Naive B cell (primary cell): ENCODE data around the gene RNF150. TPM values are rescaled to one million over a fixed set of nuclear protein-coding genes. Genes with fewer than 3 reads are reported as not detected.
"Not testable (repeated sequence)": the region's sequence is repeated elsewhere in the genome, so short reads cannot be mapped to it uniquely, and the experiment has no call there.

Source experiments
- ATAC-seq, 2 donors: fragments of 150-1000 bp; cut with Tn5 transposase; 2 replicates each; pipeline ENCODE4 v1.10.0; 2021; ENCODE audit warnings: low read depth in 2 of 2, mild to moderate bottlenecking in 2 of 2, moderate library complexity in 2 of 2
- DNase-seq: peaks from one replicate; pipeline ENCODE4 v3.0.0; 2022
- H3K27ac Mint-ChIP-seq, 6 donors: one replicate each; pipeline ENCODE4 v1.8.0; 2020 to 2022; ENCODE audit warnings: mild to moderate bottlenecking in 6 of 6, mixed read lengths in 6 of 6, moderate library complexity in 5 of 6, inconsistent platforms in 2 of 6
- H3K27me3 Mint-ChIP-seq, 3 donors: one replicate each; pipeline ENCODE4 v1.8.0; 2021 to 2022; ENCODE audit warnings: mixed read lengths in 3 of 3, mild to moderate bottlenecking in 1 of 3
- H3K36me3 Mint-ChIP-seq, 2 donors: one replicate each; pipeline ENCODE4 v1.8.0; 2020 to 2022; ENCODE audit warnings: mixed read lengths in 2 of 2, inconsistent platforms in 1 of 2, mild to moderate bottlenecking in 1 of 2
- H3K4me1 Mint-ChIP-seq, 3 donors: one replicate each; pipeline ENCODE4 v1.8.0; 2020 to 2022; ENCODE audit warnings: mixed read lengths in 3 of 3, inconsistent platforms in 1 of 3, mild to moderate bottlenecking in 1 of 3, moderate library complexity in 1 of 3
- H3K4me3 Mint-ChIP-seq, 8 donors: one replicate each; pipeline ENCODE4 v1.8.0; 2020 to 2022; ENCODE audit warnings: mild to moderate bottlenecking in 8 of 8, mixed read lengths in 8 of 8, moderate library complexity in 8 of 8, inconsistent platforms in 2 of 8
- H3K9me3 Mint-ChIP-seq, 7 donors: one replicate each; pipeline ENCODE4 v1.8.0; 2020 to 2022; ENCODE audit warnings: mixed read lengths in 7 of 7, mild to moderate bottlenecking in 5 of 7, inconsistent platforms in 2 of 7, moderate library complexity in 1 of 7
- polyA plus RNA-seq, 6 donors: library from polyadenylated mRNA; unstranded; fragments of 300-500 nt; fragmentation: Illumina TruSeq; gene quantifications; one replicate each; pipeline ENCODE4 v1.2.3, GENCODE V29; 2021; ENCODE audit warnings: low read depth in 6 of 6

Gene RNF150
- polyA plus RNA-seq, 6 donors from 2014 or later, result 0.15 TPM; not detected in 5

DNA sequence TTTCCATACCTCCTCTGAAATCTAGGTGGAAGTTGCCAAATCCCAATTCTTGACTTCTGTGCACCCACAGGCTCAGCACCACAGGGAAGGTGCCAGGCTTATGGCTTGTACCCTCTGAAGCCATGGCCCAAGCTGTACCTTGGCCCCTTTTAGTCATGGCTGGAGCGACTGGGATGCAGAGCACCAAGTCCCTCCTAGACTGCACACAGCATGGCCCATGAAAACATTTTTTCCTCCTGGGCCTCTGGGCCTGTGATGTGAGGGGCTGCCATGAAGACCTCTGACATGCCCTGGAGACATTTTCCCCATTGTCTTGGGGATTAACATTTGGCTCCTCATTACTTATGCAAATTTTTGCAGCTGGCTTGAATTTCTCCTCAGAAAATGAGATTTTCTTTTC, 82.3 kb downstream of the RNF150 start:
- not testable (repeated sequence) for ATAC-seq, H3K4me3 Mint-ChIP-seq, H3K27me3 Mint-ChIP-seq, H3K4me1 Mint-ChIP-seq, H3K36me3 Mint-ChIP-seq, H3K27ac Mint-ChIP-seq, DNase-seq
- H3K9me3 Mint-ChIP-seq, result peaks cover 4 to 25% (median 11%) of the 10 kb centered on the region in 7 donors

DNA sequence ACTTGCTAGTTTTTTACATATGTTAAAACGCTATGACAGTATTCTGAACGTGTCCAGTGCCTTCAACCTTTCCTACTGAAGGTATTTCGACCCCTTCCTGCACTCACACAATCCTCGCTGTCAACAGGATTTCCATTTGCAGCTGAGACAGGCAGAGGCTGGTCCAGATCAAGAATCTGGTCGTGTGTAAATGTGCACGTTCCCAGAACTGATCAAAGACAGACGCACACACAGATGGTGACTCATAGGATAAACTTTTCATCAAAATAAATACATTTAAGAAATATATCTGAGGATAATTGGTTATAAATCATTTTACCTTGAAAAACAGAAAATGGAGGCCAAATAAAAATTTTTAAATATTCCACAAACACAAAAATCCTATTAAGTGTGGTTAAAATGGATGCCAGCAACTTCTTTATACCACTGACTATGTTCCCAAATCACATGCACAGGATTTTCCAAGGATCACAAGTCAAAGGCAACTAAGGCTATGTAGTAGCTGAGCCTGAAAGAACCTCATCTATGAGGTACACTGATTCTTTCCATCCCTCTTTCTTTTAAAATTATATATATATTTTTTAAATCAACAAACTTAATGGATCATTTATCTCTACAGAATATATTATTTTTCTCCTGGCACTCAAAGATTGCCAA, 85.9 kb downstream of the RNF150 start:
- H3K36me3 Mint-ChIP-seq, result peaks cover 0 to 6% of the 10 kb centered on the region in 2 donors
- no peak for DNase-seq
- peaks cover 0 to 9% (median 0%) of the 10 kb centered on the region in 3 donors for H3K27me3 Mint-ChIP-seq
- ATAC-seq, result no peak
- H3K4me3 Mint-ChIP-seq, result no peak overlapping the region
- no peaks in the 10 kb centered on the region for H3K4me1 Mint-ChIP-seq
- no peak overlapping the region for H3K27ac Mint-ChIP-seq
- H3K9me3 Mint-ChIP-seq, result peaks cover 4 to 23% (median 11%) of the 10 kb centered on the region in 7 donors

DNA sequence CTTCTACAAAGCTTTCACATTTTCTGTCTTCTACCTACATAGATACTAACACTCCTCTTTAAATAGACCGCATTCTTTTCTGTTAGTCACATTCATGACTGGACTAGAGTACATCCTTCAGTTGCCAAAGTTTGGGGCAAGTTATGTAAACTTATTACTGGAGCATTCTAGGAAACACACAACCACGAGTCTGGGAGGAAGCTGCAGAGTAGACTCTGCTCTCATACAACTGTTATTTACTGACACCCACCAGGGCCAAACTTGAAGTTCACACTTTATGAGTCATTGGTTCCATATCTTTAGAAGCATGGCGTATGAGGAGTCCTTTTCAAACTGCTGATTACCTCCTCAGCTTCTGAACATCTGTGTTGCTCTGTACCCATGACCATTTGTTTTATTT, 87.0 kb downstream of the RNF150 start:
- DNase-seq (no peak), ATAC-seq (no peak)
- H3K27ac Mint-ChIP-seq, result no peak overlapping the region
- H3K27me3 Mint-ChIP-seq, result peaks cover 0 to 11% (median 0%) of the 10 kb centered on the region in 3 donors
- H3K4me1 Mint-ChIP-seq, result no peaks in the 10 kb centered on the region
- peaks cover 0 to 13% (median 5%) of the 10 kb centered on the region in 7 donors for H3K9me3 Mint-ChIP-seq
- no peak overlapping the region for H3K4me3 Mint-ChIP-seq
- peaks cover 0 to under 1% of the 10 kb centered on the region in 2 donors for H3K36me3 Mint-ChIP-seq

DNA sequence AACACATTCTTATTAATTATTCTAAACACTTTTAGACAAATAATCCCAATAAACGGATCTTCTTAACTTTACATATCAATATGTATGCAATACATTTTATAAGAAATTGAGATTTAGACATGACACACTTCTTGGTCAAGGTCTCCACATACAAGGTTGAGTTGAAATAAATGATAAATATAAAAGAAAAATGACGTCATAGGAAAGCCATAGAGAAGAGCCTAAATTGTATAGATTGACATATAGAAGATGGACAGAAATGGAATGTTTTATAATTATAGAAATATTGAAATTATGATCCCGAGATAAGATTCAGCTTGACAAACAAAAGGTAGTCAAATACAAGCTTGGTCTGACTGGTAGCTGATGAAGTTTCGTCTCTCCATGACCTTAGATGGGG, 87.4 kb downstream of the RNF150 start:
- H3K27ac Mint-ChIP-seq, result no peak overlapping the region
- no peaks in the 10 kb centered on the region for H3K4me1 Mint-ChIP-seq
- no peak overlapping the region for H3K4me3 Mint-ChIP-seq
- DNase-seq, result no peak
- ATAC-seq, result no peak
- H3K36me3 Mint-ChIP-seq, result no peaks in the 10 kb centered on the region
- peaks cover 0 to 11% (median 0%) of the 10 kb centered on the region in 3 donors for H3K27me3 Mint-ChIP-seq
- peaks cover 0 to 9% (median 3%) of the 10 kb centered on the region in 7 donors for H3K9me3 Mint-ChIP-seq

DNA sequence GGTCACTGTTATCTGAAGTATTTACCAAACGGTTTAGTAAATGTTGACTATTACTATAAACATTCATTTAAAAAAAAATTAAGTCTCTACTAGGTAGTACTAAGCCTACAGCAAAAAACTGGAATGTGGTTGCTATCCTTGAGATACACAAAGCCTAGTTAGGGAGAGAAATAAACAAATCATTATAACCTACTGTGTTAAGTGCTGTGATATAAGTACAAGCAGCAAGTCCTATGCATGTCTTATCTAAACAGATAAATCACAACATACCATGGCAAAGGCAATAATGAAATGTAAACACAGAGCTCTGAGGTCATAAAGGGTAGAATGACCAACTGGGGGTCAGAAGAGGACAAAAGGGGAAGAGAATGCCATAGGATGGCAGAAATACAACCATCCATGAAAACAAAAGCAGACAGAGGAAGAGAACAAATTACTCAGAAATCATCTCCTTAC, 92.2 kb downstream of the RNF150 start:
- Mint-ChIP-seq H3K36me3 (no peaks in the 10 kb centered on the region), H3K4me1 (no peaks in the 10 kb centered on the region), H3K27me3 (peaks cover 0 to 11% (median 7%) of the 10 kb centered on the region in 3 donors), H3K27ac (no peak overlapping the region), H3K4me3 (no peak overlapping the region), H3K9me3 (peaks cover 0 to 1% (median 0%) of the 10 kb centered on the region in 7 donors)
- DNase-seq (no peak), ATAC-seq (no peak)

DNA sequence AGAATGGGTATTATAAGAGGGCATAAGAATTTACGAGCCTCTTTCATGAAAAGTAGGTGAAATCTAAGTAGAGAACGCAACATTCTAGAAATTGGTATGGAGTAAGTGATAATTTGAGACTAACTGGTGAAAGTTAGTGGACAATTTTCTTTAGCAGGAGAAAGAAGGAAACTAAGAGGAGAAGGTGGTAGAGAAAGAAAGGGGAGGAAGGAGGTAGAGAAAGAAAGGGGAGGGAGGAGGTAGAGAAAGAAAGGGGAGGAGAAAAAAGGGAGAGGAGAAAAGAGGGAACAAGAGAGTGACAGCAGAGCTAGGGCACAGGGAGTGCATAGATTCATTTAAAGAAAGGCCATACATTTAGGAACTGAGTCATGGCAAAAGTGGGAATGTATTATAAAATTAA, 94.1 kb downstream of the RNF150 start:
- Mint-ChIP-seq H3K36me3 (no peaks in the 10 kb centered on the region), H3K27me3 (peaks cover 0 to 11% (median 7%) of the 10 kb centered on the region in 3 donors), H3K4me1 (no peaks in the 10 kb centered on the region), H3K9me3 (peaks cover 0 to 4% (median 0%) of the 10 kb centered on the region in 7 donors), H3K4me3 (no peak overlapping the region), H3K27ac (no peak overlapping the region)
- DNase-seq (no peak), ATAC-seq (no peak)

DNA sequence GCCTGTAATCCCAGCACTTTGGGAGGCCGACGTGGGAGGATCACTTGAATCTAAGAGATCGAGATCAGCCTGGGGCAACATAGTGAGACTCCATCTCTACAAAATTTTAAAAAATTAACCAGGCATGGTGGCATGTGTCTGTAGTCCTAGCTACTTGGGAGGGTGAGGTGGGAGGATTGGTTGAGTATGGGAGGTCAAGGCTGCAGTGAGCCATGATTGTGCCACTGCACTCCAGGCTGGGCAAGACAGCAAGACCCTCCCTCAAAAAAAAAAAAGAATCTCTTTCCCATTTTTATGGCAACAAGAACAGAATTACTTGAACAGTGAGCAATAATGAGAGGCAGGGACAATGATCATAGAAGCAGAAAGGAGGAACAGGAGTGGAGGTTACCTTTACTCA, 94.8 kb downstream of the RNF150 start:
- DNase-seq (no peak), ATAC-seq (no peak)
- Mint-ChIP-seq H3K4me1 (no peaks in the 10 kb centered on the region), H3K27ac (peak overlapping the region in 1 of 6 donors; percentile 21), H3K36me3 (no peaks in the 10 kb centered on the region), H3K27me3 (peaks cover 0 to 11% (median 7%) of the 10 kb centered on the region in 3 donors), H3K9me3 (peaks cover 0 to 4% (median 1%) of the 10 kb centered on the region in 7 donors), H3K4me3 (no peak overlapping the region)

DNA sequence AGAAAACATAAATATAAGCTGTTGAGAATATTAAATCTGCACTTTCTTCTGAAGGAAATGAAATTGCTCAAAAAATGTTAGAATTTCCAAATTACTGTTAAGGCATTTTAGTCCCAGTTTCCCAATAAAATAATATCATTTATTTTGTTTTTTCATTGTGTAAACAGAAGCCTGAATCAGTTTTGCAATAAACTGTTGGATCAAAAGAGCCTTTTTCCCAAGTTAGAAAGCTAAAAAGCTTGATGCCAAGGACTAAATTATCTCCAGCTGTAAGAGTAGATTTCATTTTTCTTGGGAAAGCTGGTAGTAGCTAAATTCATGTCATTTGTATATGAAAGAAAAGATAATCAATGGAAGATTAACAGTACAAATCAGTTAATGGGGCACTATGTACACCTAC, 95.8 kb downstream of the RNF150 start:
- Mint-ChIP-seq H3K27ac (no peak overlapping the region), H3K9me3 (peaks cover 0 to 9% (median 1%) of the 10 kb centered on the region in 7 donors), H3K36me3 (no peaks in the 10 kb centered on the region), H3K27me3 (peaks cover 0 to 11% (median 3%) of the 10 kb centered on the region in 3 donors), H3K4me1 (no peaks in the 10 kb centered on the region), H3K4me3 (no peak overlapping the region)
- no peak for DNase-seq
- no peak for ATAC-seq

DNA sequence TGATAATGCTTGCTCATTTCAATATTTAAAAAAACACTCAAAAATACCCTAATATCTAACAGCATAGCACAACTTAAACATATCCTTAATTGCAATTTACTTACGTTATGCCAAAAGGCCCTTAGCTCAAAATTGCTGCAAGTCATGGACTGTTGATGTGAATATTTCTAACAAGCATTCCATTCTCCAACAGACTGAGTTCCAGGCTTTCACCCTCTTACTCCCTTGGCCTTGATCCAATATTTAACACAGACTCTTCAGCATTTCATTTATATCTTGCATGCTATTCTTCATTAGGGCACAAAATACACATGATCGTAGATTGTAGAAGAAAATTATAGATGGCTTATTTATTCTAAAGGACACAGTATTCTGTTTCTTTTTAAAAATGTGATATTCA, 96.5 kb downstream of the RNF150 start:
- ATAC-seq, result no peak
- H3K9me3 Mint-ChIP-seq, result peaks cover 0 to 9% (median 1%) of the 10 kb centered on the region in 7 donors
- H3K27me3 Mint-ChIP-seq, result peaks cover 0 to 11% (median 0%) of the 10 kb centered on the region in 3 donors

DNA sequence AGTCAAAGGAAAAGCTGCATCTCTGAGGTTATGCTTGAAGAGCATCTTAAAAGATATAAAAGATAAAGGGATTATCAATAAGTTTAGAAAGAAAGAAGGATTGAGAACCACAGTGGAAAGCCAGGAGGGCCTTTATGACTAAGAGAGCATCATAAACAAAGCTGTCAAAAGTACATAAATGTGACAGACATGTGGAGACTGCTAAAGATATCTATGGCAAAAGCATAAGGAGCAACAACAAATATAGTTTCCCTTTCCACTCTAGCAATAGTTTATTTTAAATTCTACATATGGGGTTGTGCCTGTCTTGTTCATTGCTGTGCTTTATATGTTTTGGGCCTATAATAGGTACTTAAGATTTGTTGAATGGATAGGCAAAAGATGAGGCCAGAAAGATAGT, 97.3 kb downstream of the RNF150 start:
- no peak overlapping the region for H3K4me3 Mint-ChIP-seq
- ATAC-seq (no peak), DNase-seq (no peak)
- peaks cover 0 to 11% (median 0%) of the 10 kb centered on the region in 3 donors for H3K27me3 Mint-ChIP-seq
- H3K9me3 Mint-ChIP-seq, result peaks cover 0 to 9% (median 1%) of the 10 kb centered on the region in 7 donors
- no peaks in the 10 kb centered on the region for H3K36me3 Mint-ChIP-seq
- H3K4me1 Mint-ChIP-seq, result no peaks in the 10 kb centered on the region
- no peak overlapping the region for H3K27ac Mint-ChIP-seq

More for the DNA sequence above, 96.5 kb downstream of the RNF150 start:
- H3K4me3 Mint-ChIP-seq, result no peak overlapping the region
- no peaks in the 10 kb centered on the region for H3K36me3 Mint-ChIP-seq
- DNase-seq, result no peak
- no peak overlapping the region for H3K27ac Mint-ChIP-seq
- no peaks in the 10 kb centered on the region for H3K4me1 Mint-ChIP-seq

DNA sequence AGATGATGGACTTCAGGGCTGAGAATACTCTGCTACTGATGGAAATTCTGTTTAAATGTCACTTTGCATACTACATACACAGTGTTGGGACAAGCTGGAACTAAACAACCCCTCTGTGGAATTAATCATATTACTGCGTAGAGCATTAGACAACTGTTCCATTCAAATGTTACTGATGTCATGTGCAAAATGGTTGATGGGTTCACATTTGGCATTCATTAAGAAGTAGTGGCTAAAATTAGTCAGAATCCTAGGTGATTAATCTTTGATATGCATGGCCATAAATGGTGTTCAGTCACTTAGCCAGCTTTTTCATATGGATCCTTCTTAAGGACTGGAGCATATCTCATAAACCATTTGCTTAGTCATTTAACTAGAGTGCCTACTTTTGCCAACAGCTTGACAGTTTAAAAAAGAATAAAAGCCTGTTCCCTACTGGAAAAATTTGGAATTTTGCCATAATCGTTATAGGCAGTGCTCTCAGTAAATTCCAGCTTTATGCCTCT, 105.2 kb downstream of the RNF150 start:
- Mint-ChIP-seq H3K27ac (no peak overlapping the region), H3K27me3 (peaks cover 0 to 19% (median 8%) of the 10 kb centered on the region in 3 donors), H3K4me1 (no peaks in the 10 kb centered on the region), H3K36me3 (peaks cover 0 to 4% of the 10 kb centered on the region in 2 donors), H3K9me3 (peaks cover 0 to 5% (median 0%) of the 10 kb centered on the region in 7 donors), H3K4me3 (no peak overlapping the region)
- ATAC-seq, result no peak
- no peak for DNase-seq

DNA sequence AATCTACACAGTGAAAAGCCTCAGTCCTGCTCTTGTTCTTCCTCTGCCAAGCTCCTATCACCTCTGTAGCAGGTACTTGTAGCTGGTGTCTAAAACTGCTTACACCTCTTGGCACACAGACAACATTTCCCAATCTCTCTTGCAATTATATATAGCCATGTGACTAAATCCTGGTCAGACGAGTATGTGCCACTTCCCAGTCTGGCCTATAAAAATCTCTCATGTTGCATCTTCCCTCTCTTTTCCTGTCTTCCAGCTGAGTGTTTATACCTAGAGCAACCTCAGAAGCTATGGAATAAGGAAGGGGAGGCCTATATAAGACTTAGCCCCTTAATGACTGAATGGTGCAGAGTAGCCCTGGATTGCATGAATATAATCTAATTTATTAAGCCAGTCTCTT, 105.8 kb downstream of the RNF150 start:
- H3K36me3 Mint-ChIP-seq, result peaks cover 0 to 4% of the 10 kb centered on the region in 2 donors
- DNase-seq, result no peak
- peaks cover 0 to 5% (median 0%) of the 10 kb centered on the region in 7 donors for H3K9me3 Mint-ChIP-seq
- ATAC-seq, result no peak
- no peak overlapping the region for H3K27ac Mint-ChIP-seq
- H3K27me3 Mint-ChIP-seq, result peaks cover 0 to 19% (median 8%) of the 10 kb centered on the region in 3 donors
- no peak overlapping the region for H3K4me3 Mint-ChIP-seq
- no peaks in the 10 kb centered on the region for H3K4me1 Mint-ChIP-seq

DNA sequence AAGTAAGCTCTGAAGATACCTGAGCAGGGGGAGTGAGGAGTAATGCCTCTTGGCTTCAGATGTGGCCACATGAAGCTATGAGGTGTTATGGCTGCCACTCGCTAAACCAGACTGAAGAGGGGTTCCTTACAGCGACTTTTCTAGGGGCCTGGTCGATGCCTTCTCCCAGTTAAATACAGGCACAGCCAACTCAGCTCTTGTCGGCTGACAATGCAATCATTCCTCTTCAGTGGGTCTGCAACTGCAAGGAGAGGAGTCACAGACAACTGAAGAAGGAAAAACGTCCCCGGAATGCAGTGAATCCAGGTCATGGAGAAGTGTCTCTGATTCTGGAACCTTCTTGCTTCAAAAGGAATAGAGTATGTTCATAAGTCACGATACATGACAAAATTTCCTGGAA, 106.4 kb downstream of the RNF150 start:
- H3K27ac Mint-ChIP-seq, result no peak overlapping the region

DNA sequence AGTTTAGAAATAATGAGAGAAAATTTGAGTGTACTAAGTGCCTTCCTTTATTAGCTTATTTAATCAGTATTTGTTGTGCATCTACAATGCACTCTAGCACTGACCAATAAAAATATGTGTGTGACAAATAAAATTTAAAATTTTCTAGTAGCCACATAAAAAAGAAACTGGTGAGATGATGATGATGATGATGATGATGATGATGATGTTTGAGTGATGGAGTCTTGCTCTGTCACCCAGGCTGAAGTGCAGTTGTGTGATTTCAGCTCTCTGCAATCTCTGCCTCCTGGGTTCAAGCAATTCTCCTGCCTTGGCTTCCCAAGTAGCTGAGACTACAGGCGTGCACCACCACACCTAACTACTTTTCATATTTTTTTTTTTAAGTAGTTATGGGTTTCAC, 110.2 kb downstream of the RNF150 start:
- Mint-ChIP-seq H3K4me1 (no peaks in the 10 kb centered on the region), H3K27me3 (peaks cover 0 to 19% (median 8%) of the 10 kb centered on the region in 3 donors), H3K27ac (no peak overlapping the region), H3K9me3 (peaks cover 0 to 5% (median 0%) of the 10 kb centered on the region in 7 donors), H3K36me3 (peaks cover 0 to 4% of the 10 kb centered on the region in 2 donors), H3K4me3 (no peak overlapping the region)
- DNase-seq (no peak), ATAC-seq (no peak)

More for the DNA sequence above, 106.4 kb downstream of the RNF150 start:
- Mint-ChIP-seq H3K9me3 (peaks cover 0 to 5% (median 0%) of the 10 kb centered on the region in 7 donors), H3K27me3 (peaks cover 0 to 19% (median 8%) of the 10 kb centered on the region in 3 donors), H3K4me1 (no peaks in the 10 kb centered on the region), H3K4me3 (no peak overlapping the region), H3K36me3 (peaks cover 0 to 4% of the 10 kb centered on the region in 2 donors)
- DNase-seq, result no peak
- ATAC-seq, result no peak
